Ammon's horn (tissue), 1 donor: ENCODE data around the gene TEX13C.
"Not testable (repeated sequence)": the region's sequence is repeated elsewhere in the genome, so short reads cannot be mapped to it uniquely, and the experiment has no call there.

Source experiments
- DNase-seq: peaks from one replicate; pipeline ENCODE4 v3.0.0-alpha.2; 2016; ENCODE audit warnings: low spot score

TEX13C gene

GRCh38 chrX:125319646-125320521, at the start of gene TEX13C:
TSS of gene TEX13C (plus strand) at chrX:125319871. CDS start at chrX:125320120, 249 bp downstream.
- no peak for DNase-seq

GRCh38 chrX:125287282-125287681, 32.4 kb upstream of the TEX13C start:
- no peak for DNase-seq

- no peak for DNase-seq
Measured at GRCh38 chrX:125288343-125288742, 31.3 kb upstream of the TEX13C start.

- DNase-seq: no peak
Measured at GRCh38 chrX:125289209-125289608, 30.5 kb upstream of the TEX13C start.

GRCh38 chrX:125289920-125290319, 29.8 kb upstream of the TEX13C start:
- DNase-seq: no peak

- DNase-seq: no peak
Measured at GRCh38 chrX:125291124-125291523, 28.5 kb upstream of the TEX13C start.

GRCh38 chrX:125293850-125294780, 25.6 kb upstream of the TEX13C start:
- DNase-seq: no peak

GRCh38 chrX:125295337-125295736, 24.3 kb upstream of the TEX13C start:
- DNase-seq: no peak

GRCh38 chrX:125298871-125299270, 20.8 kb upstream of the TEX13C start:
- DNase-seq: no peak

- DNase-seq: no peak
Measured at GRCh38 chrX:125306335-125306866, 13.3 kb upstream of the TEX13C start.

- DNase-seq: no peak
Measured at GRCh38 chrX:125308653-125309052, 11.0 kb upstream of the TEX13C start.

GRCh38 chrX:125319166-125319565, 505 bp upstream of the TEX13C start:
- DNase-seq: not testable (repeated sequence)

- DNase-seq: no peak
Measured at GRCh38 chrX:125322431-125322830, 2.8 kb downstream of the TEX13C start.

- no peak for DNase-seq
Measured at GRCh38 chrX:125326599-125326998, 6.9 kb downstream of the TEX13C start.

- DNase-seq: no peak
Measured at GRCh38 chrX:125327891-125328290, 8.2 kb downstream of the TEX13C start.

GRCh38 chrX:125333583-125333982, 13.9 kb downstream of the TEX13C start:
- no peak for DNase-seq

GRCh38 chrX:125340490-125340889, 20.8 kb downstream of the TEX13C start:
- no peak for DNase-seq

GRCh38 chrX:125374169-125374568, 54.5 kb downstream of the TEX13C start:
- DNase-seq: no peak
